AG09319 (cell line): Measurements from ENCODE around the gene REEP2.
A peak's percentile ranks its signal among the peaks of the same experiment; 100 is the strongest.

Experiments
- DNase-seq: peaks from one replicate; pipeline ENCODE4 v3.0.0-alpha.2; 2010; ENCODE audit warnings: low read depth; ENCODE audit errors: extremely low read depth
- CTCF ChIP-seq: IDR thresholded peaks from 2 replicates; pipeline ENCODE4 v1.5.1; 2011; ENCODE audit warnings: low read depth, mild to moderate bottlenecking, inconsistent platforms, low read length, moderate library complexity

The REEP2 gene

DNA sequence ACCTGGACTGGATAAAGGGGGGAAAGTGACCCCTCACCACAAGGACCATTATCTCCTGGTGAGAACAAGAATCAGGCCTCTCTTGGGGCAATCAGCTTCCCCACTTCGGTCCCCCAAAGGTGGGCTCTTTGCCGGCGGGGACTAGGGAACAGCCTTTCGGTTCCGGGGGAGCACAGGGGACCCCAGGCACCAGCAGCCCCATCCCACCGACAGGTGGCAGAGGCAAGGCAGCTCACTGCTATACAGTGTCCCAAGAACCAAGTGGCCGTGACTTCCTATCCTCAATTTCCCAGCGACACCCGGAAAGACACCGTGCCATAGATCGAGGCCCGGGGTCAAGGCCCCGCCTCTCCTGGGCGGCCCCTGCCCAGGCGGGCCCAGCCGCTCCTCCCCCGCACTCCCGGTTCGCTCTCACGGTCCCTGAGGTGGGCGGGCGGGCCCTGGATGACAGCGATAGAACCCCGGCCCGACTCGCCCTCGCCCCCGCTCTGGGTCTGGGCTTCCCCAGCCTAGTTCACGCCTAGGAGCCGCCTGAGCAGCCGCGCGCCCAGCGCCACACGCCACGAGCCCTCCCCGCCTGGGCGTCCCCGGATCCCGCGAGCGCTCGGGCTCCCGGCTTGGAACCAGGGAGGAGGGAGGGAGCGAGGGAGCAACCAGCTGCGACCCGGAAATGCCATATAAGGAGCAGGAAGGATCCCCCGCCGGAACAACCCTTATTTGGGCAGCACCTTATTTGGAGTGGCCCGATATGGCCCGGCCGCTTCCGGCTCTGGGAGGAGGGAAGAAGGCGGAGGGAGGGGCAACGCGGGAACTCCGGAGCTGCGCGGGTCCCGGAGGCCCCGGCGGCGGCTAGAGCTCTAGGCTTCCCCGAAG lies 25.8 kb downstream of the REEP2 start:
- peak; percentile 98 for DNase-seq
- no peak for TF ChIP-seq CTCF

DNA sequence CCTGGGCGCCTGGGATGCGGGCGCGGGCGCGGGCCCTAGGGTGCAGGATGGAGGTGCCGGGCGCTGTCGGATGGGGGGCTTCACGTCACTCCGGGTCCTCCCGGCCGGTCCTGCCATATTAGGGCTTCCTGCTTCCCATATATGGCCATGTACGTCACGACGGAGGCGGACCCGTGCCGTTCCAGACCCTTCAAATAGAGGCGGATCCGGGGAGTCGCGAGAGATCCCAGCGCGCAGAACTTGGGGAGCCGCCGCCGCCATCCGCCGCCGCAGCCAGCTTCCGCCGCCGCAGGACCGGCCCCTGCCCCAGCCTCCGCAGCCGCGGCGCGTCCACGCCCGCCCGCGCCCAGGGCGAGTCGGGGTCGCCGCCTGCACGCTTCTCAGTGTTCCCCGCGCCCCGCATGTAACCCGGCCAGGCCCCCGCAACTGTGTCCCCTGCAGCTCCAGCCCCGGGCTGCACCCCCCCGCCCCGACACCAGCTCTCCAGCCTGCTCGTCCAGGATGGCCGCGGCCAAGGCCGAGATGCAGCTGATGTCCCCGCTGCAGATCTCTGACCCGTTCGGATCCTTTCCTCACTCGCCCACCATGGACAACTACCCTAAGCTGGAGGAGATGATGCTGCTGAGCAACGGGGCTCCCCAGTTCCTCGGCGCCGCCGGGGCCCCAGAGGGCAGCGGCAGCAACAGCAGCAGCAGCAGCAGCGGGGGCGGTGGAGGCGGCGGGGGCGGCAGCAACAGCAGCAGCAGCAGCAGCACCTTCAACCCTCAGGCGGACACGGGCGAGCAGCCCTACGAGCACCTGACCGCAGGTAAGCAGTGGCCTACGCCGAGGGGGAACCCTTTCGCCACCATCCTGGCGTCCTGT lies 26.6 kb downstream of the REEP2 start, which contains the start of gene EGR1:
EGR1 (plus strand) TSS at position 219 of the 864 bp plus-strand sequence; CDS start at position 502, 283 bp downstream.
- peak; percentile 90 for DNase-seq
- no peak for TF ChIP-seq CTCF

DNA sequence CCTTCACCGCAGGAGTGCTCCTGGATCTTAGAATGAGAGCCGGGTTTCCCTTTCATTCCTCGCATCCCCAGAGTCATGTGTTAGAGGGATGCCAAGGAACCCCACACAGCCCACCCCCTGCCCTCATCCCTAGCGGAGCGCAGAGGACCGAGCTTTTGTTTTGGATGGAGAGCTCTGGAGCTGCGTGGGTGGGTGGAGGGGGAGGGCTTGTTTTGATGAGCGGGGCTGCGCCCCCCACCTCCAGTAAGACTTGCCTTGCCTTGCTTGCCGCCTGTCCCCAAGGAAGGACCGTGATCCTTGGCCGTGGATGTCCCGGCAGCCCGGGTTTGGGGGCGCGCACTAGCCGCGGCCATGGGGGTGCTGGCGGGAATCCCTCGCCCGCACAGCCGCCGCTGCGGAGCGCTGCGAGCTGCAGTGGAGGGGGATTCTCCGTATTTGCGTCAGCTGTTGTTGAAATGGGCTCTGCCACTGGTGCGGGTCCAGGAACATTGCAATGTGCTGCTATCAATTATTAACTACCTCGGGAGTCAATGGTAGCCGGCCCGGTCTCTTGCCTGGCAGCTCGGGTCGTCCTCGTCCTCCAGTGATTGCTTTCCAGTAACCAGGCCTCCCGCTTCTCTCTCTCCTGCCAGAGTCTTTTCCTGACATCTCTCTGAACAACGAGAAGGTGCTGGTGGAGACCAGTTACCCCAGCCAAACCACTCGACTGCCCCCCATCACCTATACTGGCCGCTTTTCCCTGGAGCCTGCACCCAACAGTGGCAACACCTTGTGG lies 27.5 kb downstream of the REEP2 start:
- peak; percentile 38 for DNase-seq
- TF ChIP-seq CTCF: no peak

- DNase-seq: peak; percentile 49
- TF ChIP-seq CTCF: no peak
These were observed 28.2 kb downstream of the REEP2 start for GRCh38 chr5:138466900-138467710.

DNA sequence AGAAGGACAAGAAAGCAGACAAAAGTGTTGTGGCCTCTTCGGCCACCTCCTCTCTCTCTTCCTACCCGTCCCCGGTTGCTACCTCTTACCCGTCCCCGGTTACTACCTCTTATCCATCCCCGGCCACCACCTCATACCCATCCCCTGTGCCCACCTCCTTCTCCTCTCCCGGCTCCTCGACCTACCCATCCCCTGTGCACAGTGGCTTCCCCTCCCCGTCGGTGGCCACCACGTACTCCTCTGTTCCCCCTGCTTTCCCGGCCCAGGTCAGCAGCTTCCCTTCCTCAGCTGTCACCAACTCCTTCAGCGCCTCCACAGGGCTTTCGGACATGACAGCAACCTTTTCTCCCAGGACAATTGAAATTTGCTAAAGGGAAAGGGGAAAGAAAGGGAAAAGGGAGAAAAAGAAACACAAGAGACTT lies 28.9 kb downstream of the REEP2 start:
- TF ChIP-seq CTCF: no peak
- DNase-seq: peak; percentile 59

- TF ChIP-seq CTCF: no peak
- peak; percentile 63 for DNase-seq
These were observed 29.5 kb downstream of the REEP2 start for GRCh38 chr5:138468133-138468965.
